Gastrocnemius medialis (tissue), 4 donors: ENCODE measurements around the gene NPAS2. TPM values are rescaled to one million over a fixed set of nuclear protein-coding genes. Genes with fewer than 3 reads are reported as not detected.
A peak's percentile ranks its signal among the peaks of the same experiment; 100 is the strongest.

ENCODE experiments used
- ATAC-seq, 2 donors: fragments of 150-250 bp; one replicate each; pipeline ENCODE4 v1.9.1; 2016
- DNase-seq, 2 donors: peaks; one replicate each; pipeline ENCODE4 v3.0.0-alpha.2; 2019
- H3K27ac ChIP-seq, 4 donors: fragments of 200-600 bp; sonication (generic); 1 replicate in 1 of 4; 2 replicates in 3 of 4; pipeline ENCODE4 v1.5.1; 2016 to 2018; ENCODE audit warnings: mild to moderate bottlenecking in 2 of 4, moderate library complexity in 1 of 4
- H3K27me3 ChIP-seq, 3 donors: fragments of 200-600 bp; sonication (generic) in 2 of 3; 1 replicate in 1 of 3; 2 replicates in 2 of 3; pipeline versions ENCODE4 v1.5.1 to v1.6.0; 2016 to 2019; ENCODE audit warnings: mild to moderate bottlenecking in 1 of 3, moderate library complexity in 1 of 3
- H3K36me3 ChIP-seq, 2 donors: fragments of 200-600 bp; sonication (generic) in 1 of 2; one replicate each; pipeline ENCODE4 v1.5.1; 2017 to 2018
- H3K4me1 ChIP-seq, 2 donors: fragments of 200-600 bp; sonication (generic) in 1 of 2; one replicate each; pipeline ENCODE4 v1.5.1; 2016 to 2017; ENCODE audit warnings: mild to moderate bottlenecking in 2 of 2
- H3K4me3 ChIP-seq, 4 donors: fragments of 200-600 bp; sonication (generic) in 3 of 4; 1 replicate in 1 of 4; 2 replicates in 3 of 4; pipeline ENCODE4 v1.5.1; 2016 to 2019; ENCODE audit warnings: mild to moderate bottlenecking in 2 of 4
- H3K9me3 ChIP-seq, 3 donors: fragments of 200-600 bp; sonication (generic) in 2 of 3; 1 replicate in 1 of 3; 2 replicates in 2 of 3; pipeline ENCODE4 v1.5.1; 2016 to 2019
- CTCF ChIP-seq, 5 experiments: fragments of 450-650 bp in 3 of 5; fragments of 200-600 bp in 2 of 5; sonication (generic) in 2 of 5; IDR thresholded peaks in 4 of 5; conservative IDR thresholded peaks in 1 of 5; 1 replicate in 4 of 5; 2 replicates in 1 of 5; pipeline ENCODE4 v1.5.1; 2016 to 2019; ENCODE audit warnings: antibody characterized with exemption in 5 of 5, mild to moderate bottlenecking in 3 of 5, moderate library complexity in 3 of 5
- POLR2A ChIP-seq, 2 donors: fragments of 450-650 bp; IDR thresholded peaks; one replicate each; pipeline ENCODE4 v1.6.1; 2017; ENCODE audit warnings: antibody characterized with exemption in 2 of 2, mild to moderate bottlenecking in 2 of 2, moderate library complexity in 2 of 2
- in situ Hi-C, 4 donors: fragments of 200-750 bp; cut with MboI; loops; one replicate each; pipeline versions ENCODE4 v1.15.0 to v1.8.0; 2017; ENCODE audit warnings: low sequenced_read_pairs in 4 of 4
- intact Hi-C: fragments of 100-400 bp; cut with DNase I; formaldehyde crosslinking; loops from one replicate; pipeline ENCODE4 v1.15.1; 2023; ENCODE audit warnings: low total_unique reads
- total RNA-seq, 4 donors: library from RNA; depleted of rRNA; stranded (reverse); fragments of >200 nt; gene quantifications; one replicate each; pipeline versions ENCODE4 v1.1.0 to v1.2.3, GENCODE V29; 2016

The NPAS2 gene
- total RNA-seq, 4 donors from 2014 or later: 11.4 to 48.2 (median 36.6) TPM

GRCh38 chr2:100862081-100862480, 42.1 kb downstream of the NPAS2 start:
- no peaks in the 10 kb centered on the region for H3K27me3 ChIP-seq
- no peaks in the 10 kb centered on the region for H3K36me3 ChIP-seq
- no peak overlapping the region for H3K4me3 ChIP-seq
- ATAC-seq (no peak), DNase-seq (no peak)
- peaks cover 0 to 2% of the 10 kb centered on the region in 2 donors for H3K4me1 ChIP-seq
- intact Hi-C loops: no loop called here
- no peak for TF ChIP-seq POLR2A (IDR thresholded peaks at IDR 0.05)
- no peak for TF ChIP-seq CTCF (IDR thresholded peaks at IDR 0.05 in 4 of 5, conservative IDR thresholded peaks at IDR 0.05 in 1 of 5)
- H3K9me3 ChIP-seq: no peaks in the 10 kb centered on the region
- in situ Hi-C loops: no loop called here
- no peak overlapping the region for H3K27ac ChIP-seq

- TF ChIP-seq POLR2A (IDR thresholded peaks at IDR 0.05) (no peak), CTCF (IDR thresholded peaks at IDR 0.05 in 4 of 5, conservative IDR thresholded peaks at IDR 0.05 in 1 of 5) (no peak)
- Histone ChIP-seq H3K9me3 (no peaks in the 10 kb centered on the region), H3K36me3 (no peaks in the 10 kb centered on the region), H3K4me3 (no peak overlapping the region), H3K27ac (peak overlapping the region in 2 of 4 donors; percentile 20 to 37), H3K27me3 (no peaks in the 10 kb centered on the region), H3K4me1 (peaks cover 0 to 2% of the 10 kb centered on the region in 2 donors)
- intact Hi-C loops: no loop called here
- peak; percentile 41 to 85 for ATAC-seq
- no peak for DNase-seq
- in situ Hi-C loops: no loop called here
Observed at GRCh38 chr2:100865816-100866460, 46.0 kb downstream of the NPAS2 start.

- Histone ChIP-seq H3K27me3 (no peaks in the 10 kb centered on the region), H3K9me3 (no peaks in the 10 kb centered on the region), H3K4me3 (no peak overlapping the region), H3K4me1 (peaks cover 0 to 2% of the 10 kb centered on the region in 2 donors), H3K36me3 (no peaks in the 10 kb centered on the region), H3K27ac (no peak overlapping the region)
- DNase-seq (no peak), ATAC-seq (no peak)
- TF ChIP-seq POLR2A (IDR thresholded peaks at IDR 0.05): no peak
- intact Hi-C loops: no loop called here
- in situ Hi-C loops: no loop called here
Observed at GRCh38 chr2:100868083-100868482, 48.1 kb downstream of the NPAS2 start.

- in situ Hi-C loops (no loop called here), intact Hi-C loops (no loop called here)
- no peak for ATAC-seq
Observed at GRCh38 chr2:100869120-100869519, 49.2 kb downstream of the NPAS2 start.

More at GRCh38 chr2:100869120-100869519, 49.2 kb downstream of the NPAS2 start:
- Histone ChIP-seq H3K4me1 (peaks cover 0 to 2% of the 10 kb centered on the region in 2 donors), H3K36me3 (no peaks in the 10 kb centered on the region), H3K27me3 (no peaks in the 10 kb centered on the region), H3K9me3 (no peaks in the 10 kb centered on the region), H3K4me3 (no peak overlapping the region), H3K27ac (no peak overlapping the region)
- TF ChIP-seq CTCF (IDR thresholded peaks at IDR 0.05 in 4 of 5, conservative IDR thresholded peaks at IDR 0.05 in 1 of 5) (no peak), POLR2A (IDR thresholded peaks at IDR 0.05) (no peak)
- DNase-seq: no peak
